Adrenal gland (tissue), 12 donors: ENCODE data around the gene ALKBH4. TPM values are rescaled to one million over a fixed set of nuclear protein-coding genes. Genes with fewer than 3 reads are reported as not detected.

Experiments
- DNase-seq, 7 donors: peaks; one replicate each; pipeline ENCODE4 v3.0.0-alpha.2; 2019 to 2020
- H3K27ac ChIP-seq, 5 donors: fragments of 200-600 bp; sonication (generic) in 4 of 5; 1 replicate in 3 of 5; 2 replicates in 2 of 5; pipeline versions ENCODE4 v1.5.1 to v1.8.0; 2016 to 2020; ENCODE audit warnings: mild to moderate bottlenecking in 1 of 5
- H3K27me3 ChIP-seq: fragments of 200-600 bp; 2 replicates; pipeline ENCODE4 v1.8.0; 2021
- H3K36me3 ChIP-seq, 2 donors: fragments of 200-600 bp; replicated peaks in 1 of 2; 1 replicate in 1 of 2; 2 replicates in 1 of 2; pipeline versions ENCODE4 v1.5.1 to v1.8.0; 2018 to 2022
- H3K4me1 ChIP-seq, 2 donors: fragments of 200-600 bp; replicated peaks in 1 of 2; 1 replicate in 1 of 2; 2 replicates in 1 of 2; pipeline versions ENCODE4 v1.5.1 to v1.8.0; 2018 to 2021
- H3K4me3 ChIP-seq, 4 donors: fragments of 200-600 bp; sonication (generic) in 3 of 4; one replicate each; pipeline ENCODE4 v1.5.1; 2016 to 2018
- H3K9me3 ChIP-seq, 3 donors: fragments of 200-600 bp; sonication (generic) in 1 of 3; replicated peaks in 1 of 3; 1 replicate in 2 of 3; 2 replicates in 1 of 3; pipeline versions ENCODE4 v1.5.1 to v1.8.0; 2016 to 2021
- CTCF ChIP-seq, 6 experiments: fragments of 450-650 bp in 4 of 6; fragments of 200-600 bp in 2 of 6; sonication (generic) in 1 of 6; IDR thresholded peaks; 1 replicate in 5 of 6; 2 replicates in 1 of 6; pipeline versions ENCODE4 v1.5.1 to v1.8.0; 2016 to 2021; ENCODE audit warnings: antibody characterized with exemption in 6 of 6, mild to moderate bottlenecking in 2 of 6, moderate library complexity in 1 of 6
- POLR2A ChIP-seq, 2 donors: fragments of 450-650 bp; IDR thresholded peaks; one replicate each; pipeline ENCODE4 v1.6.1; 2017; ENCODE audit warnings: antibody characterized with exemption in 2 of 2, mild to moderate bottlenecking in 2 of 2, moderate library complexity in 1 of 2
- WGBS, 4 donors: extraction: QIAGEN DNeasy Blood & Tissue Kit in 2 of 4; methylation state at CpG; one replicate each; pipeline versions ENCODE4 v1.1.5 to v1.1.7; 2013 to 2017; 5-methylcytosine and 5-hydroxymethylcytosine counted together
- intact Hi-C, 2 donors: fragments of 100-400 bp; cut with DNase I; formaldehyde crosslinking; loops; one replicate each; pipeline versions ENCODE4 v1.14.1 to v1.15.0; 2022 to 2023
- polyA plus RNA-seq, 3 donors: library from polyadenylated mRNA; stranded (reverse); fragments of 200-250 nt in 2 of 3; fragments of 350-450 nt in 1 of 3; fragmentation: Illumina TruSeq in 1 of 3; extraction: RNeasy Lipid Tissue Mini Kit (QIAGEN cat#74804) in 1 of 3; gene quantifications; one replicate each; pipeline ENCODE4 v1.2.3, GENCODE V29; 2013 to 2014
- total RNA-seq, 9 donors: library from RNA; depleted of rRNA in 4 of 9; stranded (reverse); fragments of >200 nt in 4 of 9; fragments of 120-200 nt in 1 of 9; fragmentation: NEBNext Ultra II Directional in 1 of 9; extraction: Animal tissue kit (Norgen Biotek cat#: 25700) in 1 of 9; gene quantifications; one replicate each; pipeline versions ENCODE4 v1.1.0 to v1.2.4, GENCODE V29; 2013 to 2023
- donor health status: healthy with polysubstance abuse.
- donor health status: Bipolar disorder and iron deficiency.
- donor health status: DM: yes; HTN: yes; CAD: no.
- donor health status: DM: no; HTN: no; CAD: no.
- donor health status: DM: no; HTN: no; CAD: no.
- donor health status: DM: yes; HTN: yes; CAD: no.

Gene ALKBH4
- total and polyA plus RNA-seq, 12 donors = 6.0 to 37.4 (median 12.5) TPM

DNA sequence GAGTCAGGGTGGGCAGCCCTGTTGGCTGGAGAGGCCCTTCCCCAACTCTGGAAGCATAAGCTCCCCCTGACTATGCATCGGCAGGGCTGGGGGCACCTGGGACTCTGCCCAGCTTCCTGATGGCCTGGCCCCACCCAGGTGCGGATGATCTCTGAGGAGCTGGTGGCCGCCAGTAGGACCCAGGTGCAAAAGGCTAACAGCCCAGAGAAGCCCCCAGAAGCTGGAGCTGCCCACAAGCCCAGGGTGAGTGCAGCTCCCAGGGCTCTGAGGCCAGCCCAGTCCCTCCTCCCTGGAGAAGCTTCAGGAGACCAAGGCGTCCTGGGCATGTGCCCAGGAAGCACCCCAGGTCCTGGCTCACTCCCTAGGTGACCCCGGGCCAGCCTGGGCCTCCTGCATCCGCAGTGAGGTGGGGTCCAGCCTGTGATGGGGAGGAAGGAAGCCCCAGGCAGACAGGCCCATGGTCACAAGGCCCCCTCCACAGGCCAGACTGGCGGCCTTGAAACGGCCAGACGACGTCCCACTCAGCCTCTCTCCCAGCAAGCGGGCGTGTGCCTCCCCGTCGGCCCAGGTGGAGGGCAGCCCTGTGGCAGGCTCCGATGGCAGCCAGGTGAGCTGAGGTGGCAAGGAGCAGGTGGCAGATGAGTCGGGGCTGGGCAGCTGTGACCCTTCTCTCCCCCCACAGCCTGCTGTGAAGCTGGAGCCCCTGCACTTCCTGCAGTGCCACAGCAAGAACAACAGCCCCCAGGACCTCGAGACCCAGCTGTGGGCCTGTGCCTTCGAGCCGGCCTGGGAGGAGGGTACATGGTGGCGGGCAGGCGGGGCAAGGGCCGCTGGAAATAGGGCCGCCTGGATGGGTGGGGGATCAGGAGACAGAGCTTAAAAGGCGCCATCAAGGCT is 3.2 kb upstream of the ALKBH4 start:
- Histone ChIP-seq H3K27ac (peak overlapping the region in 2 of 5 donors; percentile 30 to 72), H3K4me1 (peaks cover 27 to 33% of the 10 kb centered on the region in 2 donors), H3K27me3 (no peaks in the 10 kb centered on the region), H3K4me3 (no peak overlapping the region), H3K36me3 (peaks cover 0 to 9% of the 10 kb centered on the region in 2 donors), H3K9me3 (no peaks in the 10 kb centered on the region)
- peak in 1 of 7 donors; percentile 32 for DNase-seq
- TF ChIP-seq POLR2A (IDR thresholded peaks at IDR 0.05) = no peak
- no peak for TF ChIP-seq CTCF (IDR thresholded peaks at IDR 0.05)
- 74 to 91% (median 75%) methylated on average over 4 to 24 of the region's 24 CpGs for WGBS, 4 donors
- intact Hi-C loops = loop anchor here in 1 of 2 donors (10.0 kb wide), 1 partner anchor 53 kb away; no protein-coding TSS in a partner anchor

- TF ChIP-seq CTCF (IDR thresholded peaks at IDR 0.05) (no peak), POLR2A (IDR thresholded peaks at IDR 0.05) (no peak)
- intact Hi-C loops = loop anchor here in 1 of 2 donors (10.0 kb wide), 1 partner anchor 51 kb away; no protein-coding TSS in a partner anchor
- Histone ChIP-seq H3K36me3 (no peaks in the 10 kb centered on the region), H3K4me3 (no peak overlapping the region), H3K4me1 (peaks cover 27 to 33% of the 10 kb centered on the region in 2 donors), H3K9me3 (no peaks in the 10 kb centered on the region), H3K27me3 (no peaks in the 10 kb centered on the region), H3K27ac (no peak overlapping the region)
- DNase-seq = no peak
- 92 to 96% (median 94%) methylated on average over 7 of the region's 7 CpGs for WGBS, 4 donors
Measured at GRCh38 chr7:102466097-102466496, 1.4 kb upstream of the ALKBH4 start.

DNA sequence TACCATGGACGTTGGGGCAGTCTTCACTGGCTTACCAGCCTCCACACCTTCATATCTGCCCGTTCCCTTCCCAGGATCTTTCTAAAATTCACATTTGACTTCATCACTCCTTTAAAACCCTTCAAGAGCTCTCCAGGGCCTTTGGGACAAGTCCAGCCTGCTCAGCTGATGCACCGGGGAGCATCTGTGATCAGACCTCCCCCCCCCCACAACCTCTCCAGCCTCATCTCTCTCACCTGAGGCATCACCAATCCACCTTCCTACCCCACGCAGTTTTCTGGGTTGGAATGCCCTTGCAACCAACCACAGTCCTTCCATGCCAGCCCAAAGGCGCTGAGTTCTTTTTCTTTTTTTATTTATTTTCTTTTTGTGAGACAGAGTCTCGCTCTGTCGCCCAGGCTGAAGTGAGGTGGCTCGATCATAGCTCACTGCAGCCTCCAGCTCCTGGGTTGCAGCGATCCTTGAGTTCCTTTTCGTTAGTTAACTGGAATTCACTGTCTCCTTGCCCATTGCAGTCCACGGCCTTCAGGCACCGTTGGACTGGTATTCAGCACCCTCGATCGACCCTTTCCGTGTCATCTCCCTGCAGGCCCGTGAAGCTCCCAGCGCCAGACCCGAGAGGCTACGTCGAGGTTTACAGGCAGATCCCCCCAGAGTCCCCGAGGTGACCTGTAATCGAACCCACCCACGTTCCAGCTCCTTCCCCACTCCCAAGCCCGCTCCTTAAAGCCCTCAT is 654 bp downstream of the ALKBH4 start:
- intact Hi-C loops = loop anchor here in 1 of 2 donors (10.0 kb wide), 1 partner anchor 49 kb away; no protein-coding TSS in a partner anchor
- Histone ChIP-seq H3K27ac (peak overlapping the region in 3 of 5 donors; percentile 20 to 35 (median 21)), H3K4me3 (peak overlapping the region; percentile 53 to 87 (median 78)), H3K9me3 (no peaks in the 10 kb centered on the region), H3K4me1 (peaks cover 23 to 28% of the 10 kb centered on the region in 2 donors), H3K36me3 (peaks cover 0 to 6% of the 10 kb centered on the region in 2 donors), H3K27me3 (no peaks in the 10 kb centered on the region)
- peak in 1 of 7 donors; percentile 44 for DNase-seq
- WGBS, 4 donors = 10 to 15% (median 12%) methylated on average over 16 to 24 of the region's 24 CpGs
- TF ChIP-seq CTCF (IDR thresholded peaks at IDR 0.05) (no peak), POLR2A (IDR thresholded peaks at IDR 0.05) (no peak)

GRCh38 chr7:102460467-102460866 is 4.2 kb downstream of the ALKBH4 start:
- Histone ChIP-seq H3K27me3 (no peaks in the 10 kb centered on the region), H3K9me3 (no peaks in the 10 kb centered on the region), H3K4me1 (peaks cover 7 to 13% of the 10 kb centered on the region in 2 donors), H3K36me3 (peaks cover 0 to 39% of the 10 kb centered on the region in 2 donors), H3K4me3 (no peak overlapping the region), H3K27ac (no peak overlapping the region)
- DNase-seq = no peak
- intact Hi-C loops = loop anchor here in 1 of 2 donors (10.0 kb wide), 1 partner anchor 46 kb away; no protein-coding TSS in a partner anchor
- TF ChIP-seq CTCF (IDR thresholded peaks at IDR 0.05) (no peak), POLR2A (IDR thresholded peaks at IDR 0.05) (no peak)
- WGBS, 4 donors = 84 to 91% (median 90%) methylated on average over 8 of the region's 8 CpGs
